Measurements from ENCODE around the gene SLC38A1. TPM values are rescaled to one million over a fixed set of nuclear protein-coding genes. Genes with fewer than 3 reads are reported as not detected.
"Not testable (repeated sequence)": the region's sequence is repeated elsewhere in the genome, so short reads cannot be mapped to it uniquely, and the experiment has no call there.

Gene SLC38A1
- total RNA-seq, 1 experiment from 2014 or later = 54.3 TPM

- H3K9me3 ChIP-seq = no peaks in the 10 kb centered on the region
- no peaks in the 10 kb centered on the region for H3K27me3 ChIP-seq
- DNase-seq = no peak
- peaks cover 11% of the 10 kb centered on the region for H3K36me3 ChIP-seq
- peak overlapping the region; percentile 73 for H3K4me3 ChIP-seq
These were observed 1.3 kb downstream of the SLC38A1 start for GRCh38 chr12:46267575-46267824.

DNA sequence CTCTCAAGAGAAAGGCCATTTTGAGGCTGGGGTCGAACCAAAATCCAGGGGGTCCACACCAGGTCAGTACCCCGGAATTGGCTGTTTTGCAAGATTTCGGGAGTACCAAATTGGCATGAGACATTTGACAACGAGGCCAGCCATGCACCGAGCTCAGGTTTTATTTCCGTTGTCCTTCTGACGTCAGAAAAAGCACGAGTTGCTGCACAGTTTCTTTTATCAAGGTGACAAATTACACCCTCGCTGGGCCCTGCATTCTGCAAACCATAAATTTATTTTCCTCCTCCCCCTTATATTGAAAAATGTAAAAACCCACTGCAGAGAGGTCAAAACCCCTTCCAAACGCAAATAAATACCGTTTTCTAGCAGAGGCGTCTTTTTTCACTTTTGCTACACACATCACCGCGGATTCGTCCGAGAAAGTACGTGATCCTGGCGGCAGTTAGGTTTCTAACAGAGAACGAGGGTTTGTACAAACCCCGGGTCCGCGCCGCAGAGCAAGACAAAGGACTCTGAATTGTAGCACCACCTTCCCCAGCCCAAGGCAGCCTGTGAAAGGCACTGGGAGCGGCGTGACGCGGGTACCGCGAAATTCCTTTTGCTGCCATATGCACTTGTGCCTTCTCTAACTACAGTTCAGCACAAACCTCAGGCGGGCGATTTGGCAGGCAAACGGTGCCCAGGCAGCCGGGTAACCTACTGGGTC lies 1.8 kb downstream of the SLC38A1 start:
- no peaks in the 10 kb centered on the region for H3K27me3 ChIP-seq
- H3K36me3 ChIP-seq = peaks cover 12% of the 10 kb centered on the region
- peak overlapping the region; percentile 73 for H3K4me3 ChIP-seq
- no peaks in the 10 kb centered on the region for H3K9me3 ChIP-seq
- peak; percentile 46 for DNase-seq

GRCh38 chr12:46266382-46266791 lies 2.5 kb downstream of the SLC38A1 start:
- H3K9me3 ChIP-seq = no peaks in the 10 kb centered on the region
- no peaks in the 10 kb centered on the region for H3K27me3 ChIP-seq
- peak; percentile 55 for DNase-seq
- H3K4me3 ChIP-seq = peak overlapping the region; percentile 73
- H3K36me3 ChIP-seq = peaks cover 18% of the 10 kb centered on the region

- peaks cover 25% of the 10 kb centered on the region for H3K36me3 ChIP-seq
- peak overlapping the region; percentile 73 for H3K4me3 ChIP-seq
- no peaks in the 10 kb centered on the region for H3K27me3 ChIP-seq
- no peak for DNase-seq
- no peaks in the 10 kb centered on the region for H3K9me3 ChIP-seq
These were observed 3.1 kb downstream of the SLC38A1 start for GRCh38 chr12:46265734-46266133.

DNA sequence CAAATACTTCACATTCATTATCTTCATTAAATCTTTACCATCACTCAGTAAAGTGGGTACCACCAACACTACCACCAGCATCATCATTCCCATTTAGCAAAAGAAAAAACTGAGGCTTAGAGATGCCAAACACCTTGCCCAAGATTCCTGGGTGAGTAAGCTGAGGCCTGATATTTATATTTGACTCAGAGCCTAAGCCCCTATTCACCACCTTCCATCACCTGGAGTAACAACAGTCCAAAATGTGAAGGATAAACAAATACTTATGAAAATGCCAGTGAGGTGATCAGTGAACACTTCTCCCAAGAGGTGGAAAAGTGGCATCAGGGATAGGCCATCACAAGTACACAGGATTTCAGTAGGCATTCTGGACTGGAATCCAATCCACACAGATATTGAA lies 3.7 kb downstream of the SLC38A1 start:
- Histone ChIP-seq H3K9me3 (no peaks in the 10 kb centered on the region), H3K27me3 (no peaks in the 10 kb centered on the region), H3K4me3 (peak overlapping the region; percentile 73), H3K36me3 (peaks cover 31% of the 10 kb centered on the region)
- DNase-seq = no peak

DNA sequence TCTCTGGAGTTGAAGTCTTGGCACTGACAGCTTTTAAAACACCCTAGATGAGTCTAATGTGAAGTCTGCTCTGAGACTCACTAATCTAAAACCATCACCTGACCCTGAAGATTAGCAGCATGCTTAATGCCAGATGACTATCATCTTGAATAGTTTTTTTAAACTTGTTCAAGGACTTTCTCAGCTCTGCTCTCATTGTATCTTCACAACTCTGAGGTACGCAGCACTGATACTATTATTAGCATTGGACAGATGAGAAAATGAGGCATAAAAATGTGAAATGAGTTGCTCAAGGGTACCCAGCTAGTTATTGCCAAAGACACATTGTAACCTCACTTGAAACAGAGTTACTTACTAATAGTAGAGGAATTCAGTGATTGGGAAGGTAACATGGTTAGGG lies 4.8 kb downstream of the SLC38A1 start:
- H3K36me3 ChIP-seq = peaks cover 41% of the 10 kb centered on the region
- no peaks in the 10 kb centered on the region for H3K9me3 ChIP-seq
- DNase-seq = no peak
- no peak overlapping the region for H3K4me3 ChIP-seq
- no peaks in the 10 kb centered on the region for H3K27me3 ChIP-seq

GRCh38 chr12:46263140-46264016 lies 5.5 kb downstream of the SLC38A1 start:
- Histone ChIP-seq H3K4me3 (no peak overlapping the region), H3K36me3 (peaks cover 48% of the 10 kb centered on the region)
- DNase-seq = no peak

DNA sequence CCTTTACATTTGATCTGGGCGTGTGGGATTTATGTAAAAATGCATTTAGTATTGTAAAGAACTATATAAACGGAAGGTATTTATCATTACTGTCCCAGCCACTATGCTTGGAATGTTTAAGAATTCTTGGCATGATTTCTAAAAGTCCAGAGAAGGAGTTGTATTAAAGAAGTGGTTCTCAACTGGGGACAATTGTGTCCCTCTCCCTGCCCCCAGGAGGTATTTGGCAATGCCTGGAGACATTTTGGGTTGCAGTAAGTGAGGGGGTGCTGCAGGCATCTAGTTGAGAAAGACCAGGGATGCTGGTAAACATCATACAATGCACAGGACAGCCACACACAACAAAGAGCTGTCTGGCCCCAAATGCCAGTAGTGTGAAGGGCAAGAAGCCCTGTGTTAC lies 7.2 kb downstream of the SLC38A1 start:
- H3K4me3 ChIP-seq = no peak overlapping the region
- DNase-seq = no peak
- peaks cover 59% of the 10 kb centered on the region for H3K36me3 ChIP-seq
- H3K9me3 ChIP-seq = no peaks in the 10 kb centered on the region
- H3K27me3 ChIP-seq = no peaks in the 10 kb centered on the region

More at GRCh38 chr12:46263140-46264016, 5.5 kb downstream of the SLC38A1 start:
- H3K27me3 ChIP-seq = no peaks in the 10 kb centered on the region
- H3K9me3 ChIP-seq = no peaks in the 10 kb centered on the region

DNA sequence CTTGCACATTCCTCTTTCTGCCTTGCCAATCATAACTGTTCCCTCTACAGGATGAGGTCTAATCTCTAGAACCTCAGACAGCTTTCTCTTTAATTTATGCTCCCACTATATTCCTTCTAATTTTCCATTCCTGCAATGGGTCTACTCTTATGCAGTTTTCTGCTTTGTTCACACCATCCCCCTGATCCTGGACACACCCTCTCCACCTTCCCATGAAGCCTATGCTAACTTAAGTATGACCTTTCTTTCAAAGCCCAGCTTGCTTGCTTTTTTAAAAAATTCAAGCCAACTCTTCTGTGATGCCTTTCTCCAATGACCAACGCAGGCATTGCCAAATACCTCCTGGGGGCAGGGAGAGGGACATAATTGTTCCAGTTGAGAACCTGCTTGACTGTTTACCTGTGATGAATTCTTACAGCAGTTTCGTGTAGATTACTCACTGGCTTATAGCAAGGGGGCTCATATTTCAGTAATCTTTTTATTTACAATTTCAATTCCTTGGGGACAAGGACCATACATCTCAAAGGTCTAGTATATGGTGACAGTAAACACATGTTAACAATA lies 7.8 kb downstream of the SLC38A1 start:
- no peak for DNase-seq
- Histone ChIP-seq H3K27me3 (no peaks in the 10 kb centered on the region), H3K36me3 (peaks cover 63% of the 10 kb centered on the region), H3K9me3 (no peaks in the 10 kb centered on the region), H3K4me3 (no peak overlapping the region)

GRCh38 chr12:46260124-46260912 lies 8.5 kb downstream of the SLC38A1 start:
- Histone ChIP-seq H3K4me3 (no peak overlapping the region), H3K36me3 (peaks cover 69% of the 10 kb centered on the region), H3K27me3 (no peaks in the 10 kb centered on the region), H3K9me3 (no peaks in the 10 kb centered on the region)
- DNase-seq = no peak

GRCh38 chr12:46259713-46260112 lies 9.1 kb downstream of the SLC38A1 start:
- Histone ChIP-seq H3K9me3 (no peaks in the 10 kb centered on the region), H3K4me3 (no peak overlapping the region), H3K27me3 (no peaks in the 10 kb centered on the region), H3K36me3 (peaks cover 71% of the 10 kb centered on the region)
- no peak for DNase-seq

GRCh38 chr12:46259071-46259470 lies 9.8 kb downstream of the SLC38A1 start:
- Histone ChIP-seq H3K27me3 (no peaks in the 10 kb centered on the region), H3K36me3 (peaks cover 77% of the 10 kb centered on the region), H3K4me3 (no peak overlapping the region), H3K9me3 (no peaks in the 10 kb centered on the region)
- no peak for DNase-seq

GRCh38 chr12:46258129-46258528 lies 10.7 kb downstream of the SLC38A1 start:
- H3K27me3 ChIP-seq = no peaks in the 10 kb centered on the region
- no peak overlapping the region for H3K4me3 ChIP-seq
- no peaks in the 10 kb centered on the region for H3K9me3 ChIP-seq
- DNase-seq = no peak
- H3K36me3 ChIP-seq = peaks cover 87% of the 10 kb centered on the region

DNA sequence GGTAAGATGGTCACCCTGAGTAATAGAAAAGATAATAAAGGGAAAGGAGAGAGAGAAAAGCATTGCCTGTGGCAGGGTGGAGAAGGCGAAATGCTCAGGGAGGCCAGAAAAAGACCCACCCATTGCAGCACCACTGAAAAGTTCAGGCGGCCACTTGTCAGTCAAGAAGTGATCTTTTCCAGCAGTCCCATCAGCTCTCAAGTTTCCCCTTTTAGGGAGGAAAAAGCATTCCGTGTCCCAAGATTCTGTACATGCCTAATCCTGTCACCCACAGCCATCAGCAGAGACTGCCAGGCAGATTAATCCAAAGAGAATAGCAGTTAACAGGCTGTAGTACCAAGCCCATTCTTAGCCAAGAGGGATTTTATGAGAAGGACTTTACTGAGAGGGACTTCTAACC lies 11.9 kb downstream of the SLC38A1 start:
- peaks cover 96% of the 10 kb centered on the region for H3K36me3 ChIP-seq
- H3K27me3 ChIP-seq = no peaks in the 10 kb centered on the region
- DNase-seq = no peak
- H3K9me3 ChIP-seq = peaks cover 2% of the 10 kb centered on the region
- no peak overlapping the region for H3K4me3 ChIP-seq

GRCh38 chr12:46253544-46254162 lies 15.2 kb downstream of the SLC38A1 start:
- H3K4me3 ChIP-seq = no peak overlapping the region
- H3K36me3 ChIP-seq = peaks cover 93% of the 10 kb centered on the region
- H3K27me3 ChIP-seq = no peaks in the 10 kb centered on the region
- no peak for DNase-seq
- H3K9me3 ChIP-seq = peaks cover 20% of the 10 kb centered on the region

DNA sequence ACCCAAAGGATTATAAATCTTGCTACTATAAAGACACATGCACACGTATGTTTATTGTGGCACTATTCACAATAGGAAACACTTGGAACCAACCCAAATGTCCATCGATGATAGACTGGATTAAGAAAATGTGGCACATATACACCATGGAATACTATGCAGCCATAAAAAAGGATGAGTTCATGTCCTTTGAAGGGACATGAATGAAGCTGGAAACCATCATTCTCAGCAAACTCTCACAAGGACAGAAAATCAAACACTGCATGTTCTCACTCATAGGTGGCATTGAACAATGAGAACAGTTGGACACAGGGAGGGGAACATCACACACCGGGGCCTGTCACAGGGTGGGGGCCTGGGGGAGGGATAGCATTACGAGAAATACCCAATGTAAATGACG lies 16.8 kb downstream of the SLC38A1 start:
- H3K4me3 ChIP-seq, H3K27me3 ChIP-seq, DNase-seq: not testable (repeated sequence)
- Histone ChIP-seq H3K36me3 (peaks cover 91% of the 10 kb centered on the region), H3K9me3 (peaks cover 27% of the 10 kb centered on the region)
